ENCODE results near the gene ZNF335.

- TF ChIP-seq, protein P1, sequence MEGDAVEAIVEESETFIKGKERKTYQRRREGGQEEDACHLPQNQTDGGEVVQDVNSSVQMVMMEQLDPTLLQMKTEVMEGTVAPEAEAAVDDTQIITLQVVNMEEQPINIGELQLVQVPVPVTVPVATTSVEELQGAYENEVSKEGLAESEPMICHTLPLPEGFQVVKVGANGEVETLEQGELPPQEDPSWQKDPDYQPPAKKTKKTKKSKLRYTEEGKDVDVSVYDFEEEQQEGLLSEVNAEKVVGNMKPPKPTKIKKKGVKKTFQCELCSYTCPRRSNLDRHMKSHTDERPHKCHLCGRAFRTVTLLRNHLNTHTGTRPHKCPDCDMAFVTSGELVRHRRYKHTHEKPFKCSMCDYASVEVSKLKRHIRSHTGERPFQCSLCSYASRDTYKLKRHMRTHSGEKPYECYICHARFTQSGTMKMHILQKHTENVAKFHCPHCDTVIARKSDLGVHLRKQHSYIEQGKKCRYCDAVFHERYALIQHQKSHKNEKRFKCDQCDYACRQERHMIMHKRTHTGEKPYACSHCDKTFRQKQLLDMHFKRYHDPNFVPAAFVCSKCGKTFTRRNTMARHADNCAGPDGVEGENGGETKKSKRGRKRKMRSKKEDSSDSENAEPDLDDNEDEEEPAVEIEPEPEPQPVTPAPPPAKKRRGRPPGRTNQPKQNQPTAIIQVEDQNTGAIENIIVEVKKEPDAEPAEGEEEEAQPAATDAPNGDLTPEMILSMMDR (IDR thresholded peaks at IDR 0.05), result no peak
- TF ChIP-seq ZFX (IDR thresholded peaks at IDR 0.05; ENCODE audit: borderline replicate concordance), result no peak
Measured at GRCh38 chr20:45943613-45944012, 28.4 kb downstream of the ZNF335 start.
